Activated T-helper 17 cell treated with anti-CD3 and anti-CD28 coated beads, Interleukin-2, amount 50 U/mL, for 72 hours (primary cell): ENCODE results near the gene KIAA1217. TPM values are rescaled to one million over a fixed set of nuclear protein-coding genes. Genes with fewer than 3 reads are reported as not detected.

Source experiments
- ATAC-seq: fragments of 150-1000 bp; cut with Tn5 transposase; replicated peaks from 2 replicates; pipeline ENCODE4 v1.10.0; 2021; ENCODE audit warnings: mild to moderate bottlenecking, moderate library complexity
- H3K27ac Mint-ChIP-seq: one replicate; pipeline ENCODE4 v1.8.0; 2022; ENCODE audit warnings: mixed read lengths
- H3K27me3 Mint-ChIP-seq: one replicate; pipeline ENCODE4 v1.8.0; 2022; ENCODE audit warnings: mixed read lengths
- H3K36me3 Mint-ChIP-seq: one replicate; pipeline ENCODE4 v1.8.0; 2022; ENCODE audit warnings: low read depth, mild to moderate bottlenecking, mixed read lengths
- H3K4me1 Mint-ChIP-seq: one replicate; pipeline ENCODE4 v1.8.0; 2022; ENCODE audit warnings: mixed read lengths
- H3K4me3 Mint-ChIP-seq: one replicate; pipeline ENCODE4 v1.8.0; 2022; ENCODE audit warnings: mild to moderate bottlenecking, mixed read lengths
- H3K9me3 Mint-ChIP-seq: one replicate; pipeline ENCODE4 v1.8.0; 2022; ENCODE audit warnings: mixed read lengths
- total RNA-seq, 2 donors: library from RNA; stranded (reverse); gene quantifications; one replicate each; pipeline ENCODE4 v1.2.3, GENCODE V29; 2022

The KIAA1217 gene
- total RNA-seq, 2 donors from 2014 or later, result 2.1 to 2.6 TPM

DNA sequence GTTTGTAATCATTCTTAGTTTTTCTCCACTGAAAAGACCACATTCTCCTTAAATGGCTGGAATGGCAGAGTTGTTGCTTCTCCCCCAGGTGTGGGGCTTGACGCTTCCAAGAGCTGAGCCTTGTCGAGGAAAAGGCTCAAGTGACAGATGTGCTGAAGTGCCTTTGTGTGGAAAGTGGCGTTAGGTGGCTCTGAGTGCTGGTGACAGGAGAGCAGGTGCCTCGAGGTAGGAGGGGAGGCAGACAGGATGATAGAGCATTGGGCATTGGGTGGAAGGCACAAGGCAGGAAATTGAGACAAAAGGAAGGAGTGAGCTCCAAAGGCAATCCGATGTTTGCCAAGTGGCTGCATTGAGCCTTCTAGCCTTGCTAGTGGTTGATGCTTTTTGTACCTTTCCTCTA, 6.7 kb downstream of the KIAA1217 start:
- H3K4me3 Mint-ChIP-seq, result no peak overlapping the region
- H3K27me3 Mint-ChIP-seq, result peaks cover 26% of the 10 kb centered on the region
- no peaks in the 10 kb centered on the region for H3K9me3 Mint-ChIP-seq

DNA sequence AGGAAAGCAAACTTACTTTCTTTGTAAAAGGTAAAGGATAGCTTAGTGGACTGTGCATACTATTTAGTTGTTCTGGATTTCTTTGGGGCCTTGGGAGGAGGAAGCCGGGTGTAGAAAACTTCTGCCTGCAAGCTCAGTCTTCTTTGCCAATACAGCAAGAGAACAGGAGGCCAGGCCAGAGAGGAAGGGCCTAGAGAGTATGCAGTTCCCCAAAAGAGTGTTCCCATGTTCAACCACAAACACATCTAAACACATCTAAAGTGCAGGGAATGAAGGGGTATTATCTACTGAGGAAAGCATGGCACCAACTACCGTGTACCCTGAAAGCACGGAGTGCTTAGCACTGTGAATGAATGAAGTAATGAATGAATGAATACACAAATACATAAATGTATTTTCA, 11.0 kb downstream of the KIAA1217 start:
- Mint-ChIP-seq H3K36me3 (no peaks in the 10 kb centered on the region), H3K27me3 (peaks cover 8% of the 10 kb centered on the region), H3K4me1 (no peaks in the 10 kb centered on the region), H3K9me3 (no peaks in the 10 kb centered on the region), H3K27ac (no peak overlapping the region), H3K4me3 (no peak overlapping the region)
- no peak for ATAC-seq

More for the DNA sequence above, 6.7 kb downstream of the KIAA1217 start:
- Mint-ChIP-seq H3K36me3 (no peaks in the 10 kb centered on the region), H3K4me1 (peaks cover 2% of the 10 kb centered on the region), H3K27ac (no peak overlapping the region)
- ATAC-seq, result no peak

DNA sequence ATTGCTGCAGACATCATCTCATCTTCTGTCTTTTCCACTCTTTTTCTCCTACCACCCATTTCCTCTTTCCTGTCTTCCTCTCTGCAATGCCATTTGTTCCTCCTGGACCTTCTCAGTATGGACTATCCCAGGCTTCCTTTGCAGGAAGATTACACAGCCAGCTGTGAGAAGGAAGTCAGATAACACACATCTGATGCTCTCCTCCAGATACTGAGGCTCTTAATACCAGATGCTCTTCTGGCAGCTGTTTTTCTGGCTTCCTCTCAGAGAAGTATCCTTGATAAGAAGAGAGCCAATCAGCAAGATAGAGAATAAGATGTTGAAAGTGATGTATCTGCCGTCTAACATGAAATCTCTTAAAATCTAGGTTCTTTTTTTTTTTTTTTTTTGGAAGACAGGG, 14.4 kb downstream of the KIAA1217 start:
- Mint-ChIP-seq H3K27ac (no peak overlapping the region), H3K27me3 (no peaks in the 10 kb centered on the region), H3K36me3 (no peaks in the 10 kb centered on the region), H3K4me1 (no peaks in the 10 kb centered on the region), H3K4me3 (no peak overlapping the region), H3K9me3 (no peaks in the 10 kb centered on the region)
- no peak for ATAC-seq

DNA sequence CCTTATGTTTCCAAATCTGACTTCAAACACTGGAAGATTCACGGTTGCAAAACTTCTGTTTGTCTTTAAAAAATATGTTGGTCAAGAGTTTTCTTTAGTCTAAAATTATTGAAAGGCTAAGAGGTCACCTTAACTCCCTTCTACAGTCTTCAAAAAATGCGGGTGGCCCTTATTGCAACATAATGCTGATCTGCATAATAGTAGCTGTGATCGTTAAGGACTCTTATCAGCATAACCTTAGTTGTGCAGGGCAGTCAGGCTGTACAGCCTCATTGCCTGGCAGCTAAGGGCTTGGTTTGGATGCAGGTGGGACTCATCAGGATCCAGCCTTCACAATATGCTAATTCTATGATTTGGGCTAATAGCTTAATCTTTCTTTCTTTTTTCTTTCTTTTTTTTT, 15.0 kb downstream of the KIAA1217 start:
- no peaks in the 10 kb centered on the region for H3K9me3 Mint-ChIP-seq
- no peak overlapping the region for H3K4me3 Mint-ChIP-seq
- H3K36me3 Mint-ChIP-seq, result no peaks in the 10 kb centered on the region
- no peaks in the 10 kb centered on the region for H3K4me1 Mint-ChIP-seq
- H3K27me3 Mint-ChIP-seq, result peaks cover 2% of the 10 kb centered on the region
- ATAC-seq, result no peak
- H3K27ac Mint-ChIP-seq, result no peak overlapping the region

DNA sequence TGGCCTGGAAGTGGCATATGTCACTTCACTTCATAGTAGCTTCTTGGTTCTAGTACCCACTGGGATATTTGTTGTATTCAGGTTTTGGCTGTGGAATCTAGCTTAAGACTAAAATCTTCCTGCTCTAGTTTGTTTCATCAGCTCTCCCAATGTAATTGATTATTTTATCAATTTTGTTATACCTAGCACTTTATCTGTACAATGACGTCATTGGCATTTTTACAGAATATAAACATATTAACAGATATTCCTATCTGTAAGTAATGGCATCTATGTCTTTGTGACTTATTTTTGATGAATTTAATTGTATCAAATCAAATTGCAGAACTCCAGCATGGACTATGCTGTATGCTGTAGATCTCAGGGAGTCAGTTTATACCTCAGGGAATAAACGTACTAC, 19.7 kb downstream of the KIAA1217 start:
- no peak for ATAC-seq
- H3K27me3 Mint-ChIP-seq, result peaks cover 4% of the 10 kb centered on the region
- no peaks in the 10 kb centered on the region for H3K9me3 Mint-ChIP-seq
- H3K36me3 Mint-ChIP-seq, result no peaks in the 10 kb centered on the region
- no peak overlapping the region for H3K4me3 Mint-ChIP-seq
- no peaks in the 10 kb centered on the region for H3K4me1 Mint-ChIP-seq
- no peak overlapping the region for H3K27ac Mint-ChIP-seq

DNA sequence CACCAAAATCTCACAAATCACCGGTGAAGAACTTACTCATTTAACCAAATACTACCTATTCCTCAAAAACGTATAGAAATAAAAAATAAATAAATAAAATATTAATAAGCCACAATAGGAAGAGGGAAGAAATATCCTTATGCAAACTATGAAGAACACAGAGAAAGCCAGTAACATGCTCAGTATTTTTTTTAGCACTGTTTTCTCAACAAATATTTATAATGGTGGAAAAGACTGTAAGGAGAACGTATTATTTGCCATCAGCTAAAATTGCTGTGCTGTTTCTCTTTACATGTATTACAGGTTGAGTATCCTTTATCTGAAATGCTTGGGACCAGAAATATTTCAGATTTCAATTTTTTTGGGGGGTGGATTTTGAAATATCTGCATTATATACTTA, 21.0 kb downstream of the KIAA1217 start:
- Mint-ChIP-seq H3K9me3 (no peaks in the 10 kb centered on the region), H3K4me3 (no peak overlapping the region), H3K4me1 (no peaks in the 10 kb centered on the region), H3K27me3 (peaks cover 4% of the 10 kb centered on the region), H3K36me3 (no peaks in the 10 kb centered on the region), H3K27ac (no peak overlapping the region)
- ATAC-seq, result no peak

DNA sequence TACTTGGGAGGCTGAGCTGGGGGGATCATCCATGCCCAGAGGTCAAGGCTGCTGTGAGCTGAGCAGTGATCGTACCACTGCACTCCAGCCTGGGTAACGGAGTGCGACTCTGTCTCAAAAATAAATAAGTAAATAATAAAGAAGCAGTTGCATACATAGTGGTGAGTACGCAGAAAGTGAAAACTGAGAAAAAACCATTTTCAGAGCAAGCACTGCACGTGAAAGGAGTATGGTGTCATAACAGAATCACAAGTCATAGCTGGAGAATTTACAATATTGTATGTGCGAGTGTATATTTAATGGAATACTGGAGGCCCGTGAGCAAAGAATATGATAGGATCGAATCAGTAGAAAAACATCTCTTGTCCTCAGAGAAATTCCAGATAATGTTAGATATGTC, 22.3 kb downstream of the KIAA1217 start:
- no peaks in the 10 kb centered on the region for H3K4me1 Mint-ChIP-seq
- no peaks in the 10 kb centered on the region for H3K9me3 Mint-ChIP-seq
- H3K4me3 Mint-ChIP-seq, result no peak overlapping the region
- no peak for ATAC-seq
- no peaks in the 10 kb centered on the region for H3K36me3 Mint-ChIP-seq
- H3K27me3 Mint-ChIP-seq, result peaks cover 4% of the 10 kb centered on the region
- no peak overlapping the region for H3K27ac Mint-ChIP-seq

DNA sequence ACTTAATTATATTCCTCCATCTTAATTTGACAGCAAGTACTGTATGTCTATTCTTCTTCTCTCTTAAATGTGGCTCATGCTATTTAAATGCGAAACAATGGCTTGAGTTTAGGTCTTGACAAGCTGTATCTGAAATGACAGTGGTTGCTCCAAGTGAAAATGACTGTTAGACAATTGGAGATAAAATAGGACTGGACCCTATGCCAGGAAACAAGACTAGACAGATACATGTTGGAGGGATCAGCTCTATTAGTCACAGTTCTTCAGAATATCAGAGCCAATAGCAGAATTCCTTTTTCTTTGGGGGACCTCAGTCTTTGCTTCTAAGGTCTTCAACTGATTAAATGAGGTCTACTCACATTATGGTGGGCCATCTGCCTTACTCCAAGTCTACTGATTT, 25.8 kb downstream of the KIAA1217 start:
- Mint-ChIP-seq H3K36me3 (no peaks in the 10 kb centered on the region), H3K4me1 (no peaks in the 10 kb centered on the region), H3K27me3 (peaks cover 10% of the 10 kb centered on the region), H3K4me3 (no peak overlapping the region), H3K9me3 (no peaks in the 10 kb centered on the region), H3K27ac (no peak overlapping the region)
- ATAC-seq, result no peak

DNA sequence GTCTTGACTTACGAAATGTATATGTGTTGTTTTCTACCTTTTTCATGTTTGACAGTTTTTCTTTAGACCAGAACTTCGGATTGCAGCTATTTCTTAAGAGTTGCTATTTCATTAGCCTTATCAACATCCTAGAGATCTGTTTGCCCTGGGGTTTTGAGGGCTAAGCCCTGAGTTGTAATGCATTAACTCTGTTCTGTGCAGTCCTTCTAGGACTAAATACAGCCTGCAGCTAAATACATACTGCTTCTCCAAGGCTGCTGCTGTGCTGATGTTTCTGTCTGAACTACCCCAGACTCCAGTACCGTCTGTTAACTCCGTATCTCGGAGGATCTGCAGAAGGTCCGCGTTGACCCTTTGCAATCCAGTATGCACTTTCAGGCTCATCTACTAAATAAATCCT, 26.5 kb downstream of the KIAA1217 start:
- H3K9me3 Mint-ChIP-seq, result no peaks in the 10 kb centered on the region
- no peak overlapping the region for H3K4me3 Mint-ChIP-seq
- no peaks in the 10 kb centered on the region for H3K36me3 Mint-ChIP-seq
- ATAC-seq, result no peak
- H3K27me3 Mint-ChIP-seq, result peaks cover 12% of the 10 kb centered on the region
- H3K27ac Mint-ChIP-seq, result no peak overlapping the region
- H3K4me1 Mint-ChIP-seq, result no peaks in the 10 kb centered on the region

DNA sequence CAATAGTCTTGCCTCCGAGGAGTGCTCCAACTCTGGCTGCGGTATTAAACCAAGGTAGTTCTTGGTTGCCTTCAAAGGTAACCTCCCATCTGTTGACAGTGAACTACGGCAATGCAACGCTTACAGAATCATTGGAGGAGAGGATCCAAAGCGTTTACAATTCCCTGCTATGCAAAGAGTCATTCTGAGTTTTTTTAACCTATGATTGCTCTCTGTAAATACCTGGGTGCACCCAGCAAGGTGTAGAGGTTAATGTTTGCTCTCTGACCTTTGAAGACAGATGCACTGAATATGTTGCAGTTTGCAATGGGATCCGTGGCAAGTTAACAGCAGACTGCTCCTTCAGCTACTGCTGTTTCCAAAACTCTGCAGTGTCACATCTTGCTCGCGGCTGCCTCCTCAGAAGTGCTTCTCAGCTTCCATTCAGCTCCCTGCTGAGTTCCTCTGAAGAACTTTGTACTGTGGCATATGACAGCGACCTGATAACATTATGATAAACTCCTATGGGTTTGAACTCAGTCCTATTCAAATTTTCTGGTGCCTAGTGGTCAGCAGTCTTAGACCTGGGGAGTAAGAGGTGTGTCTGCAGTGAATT, 29.0 kb downstream of the KIAA1217 start:
- Mint-ChIP-seq H3K4me1 (no peaks in the 10 kb centered on the region), H3K27me3 (peaks cover 17% of the 10 kb centered on the region), H3K4me3 (no peak overlapping the region), H3K9me3 (no peaks in the 10 kb centered on the region), H3K36me3 (no peaks in the 10 kb centered on the region), H3K27ac (no peak overlapping the region)
- no peak for ATAC-seq

DNA sequence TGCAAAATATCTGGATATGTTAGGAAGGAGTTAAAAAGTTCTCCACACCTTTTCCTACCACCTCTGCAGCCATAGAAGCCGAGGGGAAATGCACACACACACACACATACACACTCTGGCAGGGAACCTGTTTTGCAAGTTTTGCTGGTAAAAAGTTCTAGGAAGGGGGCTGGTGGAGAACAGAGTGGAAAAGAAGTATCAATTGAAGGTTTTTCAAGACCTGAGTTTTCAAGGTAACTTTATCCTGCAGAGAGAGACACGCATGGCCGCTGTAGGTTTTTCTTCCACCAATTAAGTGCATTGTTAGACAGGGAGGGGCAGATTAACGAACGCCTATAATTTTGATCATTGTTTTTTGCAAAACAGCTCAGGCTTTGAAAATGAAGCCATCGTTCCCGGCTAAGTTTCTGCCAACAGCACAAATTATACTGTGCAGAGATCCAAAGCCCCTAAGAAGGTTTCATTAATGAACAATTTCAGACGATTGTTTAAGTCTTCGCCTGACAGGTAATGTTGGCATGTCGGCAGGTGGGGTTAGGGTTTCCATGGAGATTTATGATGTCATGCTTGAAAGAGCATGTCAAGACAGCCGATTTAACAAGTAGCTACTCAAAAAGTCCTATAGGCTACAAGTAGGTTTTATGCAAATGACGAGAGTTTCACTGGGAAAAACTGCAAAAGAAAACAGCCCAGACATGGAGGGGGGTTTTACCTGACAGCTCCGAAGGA, 29.7 kb downstream of the KIAA1217 start:
- ATAC-seq, result no peak
- no peaks in the 10 kb centered on the region for H3K36me3 Mint-ChIP-seq
- peaks cover 17% of the 10 kb centered on the region for H3K27me3 Mint-ChIP-seq
- no peak overlapping the region for H3K4me3 Mint-ChIP-seq
- no peak overlapping the region for H3K27ac Mint-ChIP-seq
- H3K4me1 Mint-ChIP-seq, result no peaks in the 10 kb centered on the region
- no peaks in the 10 kb centered on the region for H3K9me3 Mint-ChIP-seq

DNA sequence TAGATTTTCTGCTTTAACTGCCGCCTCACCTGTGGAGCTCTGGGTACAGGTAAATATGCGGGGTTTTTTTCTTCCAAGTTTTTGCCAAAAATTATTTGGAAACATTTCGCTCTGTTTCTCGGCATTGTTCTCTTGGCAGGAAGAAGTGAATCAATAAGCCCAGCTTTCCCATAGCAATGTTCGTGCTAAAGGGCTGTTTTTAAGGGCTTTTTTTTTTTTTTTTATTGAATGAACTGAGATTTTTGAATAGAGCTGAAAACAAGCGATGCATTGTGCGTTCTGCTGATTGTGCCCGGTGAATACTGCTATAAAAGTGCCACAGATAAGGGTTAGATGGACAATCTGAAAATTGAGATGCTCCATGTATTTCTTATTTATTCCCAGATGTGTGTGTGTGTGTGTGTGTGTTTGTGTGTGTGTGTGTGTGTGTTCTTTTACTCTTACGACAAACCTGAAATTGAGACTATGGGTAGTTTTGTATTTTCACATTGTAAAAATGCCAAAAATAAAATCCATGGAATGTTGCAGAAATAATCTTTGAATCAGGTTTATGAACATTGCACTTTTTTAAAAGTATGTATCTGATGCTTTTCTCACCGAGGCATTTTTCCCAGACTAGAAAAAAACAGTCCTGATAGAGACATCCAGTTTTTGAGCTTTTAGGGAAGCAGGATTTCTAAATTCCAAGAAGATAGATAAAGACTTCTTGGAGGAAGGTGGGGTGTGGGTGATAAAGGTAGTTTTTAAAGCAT, 30.5 kb downstream of the KIAA1217 start:
- H3K9me3 Mint-ChIP-seq, result no peaks in the 10 kb centered on the region
- no peaks in the 10 kb centered on the region for H3K36me3 Mint-ChIP-seq
- ATAC-seq, result no peak
- H3K4me3 Mint-ChIP-seq, result no peak overlapping the region
- H3K27ac Mint-ChIP-seq, result no peak overlapping the region
- no peaks in the 10 kb centered on the region for H3K4me1 Mint-ChIP-seq
- peaks cover 17% of the 10 kb centered on the region for H3K27me3 Mint-ChIP-seq

DNA sequence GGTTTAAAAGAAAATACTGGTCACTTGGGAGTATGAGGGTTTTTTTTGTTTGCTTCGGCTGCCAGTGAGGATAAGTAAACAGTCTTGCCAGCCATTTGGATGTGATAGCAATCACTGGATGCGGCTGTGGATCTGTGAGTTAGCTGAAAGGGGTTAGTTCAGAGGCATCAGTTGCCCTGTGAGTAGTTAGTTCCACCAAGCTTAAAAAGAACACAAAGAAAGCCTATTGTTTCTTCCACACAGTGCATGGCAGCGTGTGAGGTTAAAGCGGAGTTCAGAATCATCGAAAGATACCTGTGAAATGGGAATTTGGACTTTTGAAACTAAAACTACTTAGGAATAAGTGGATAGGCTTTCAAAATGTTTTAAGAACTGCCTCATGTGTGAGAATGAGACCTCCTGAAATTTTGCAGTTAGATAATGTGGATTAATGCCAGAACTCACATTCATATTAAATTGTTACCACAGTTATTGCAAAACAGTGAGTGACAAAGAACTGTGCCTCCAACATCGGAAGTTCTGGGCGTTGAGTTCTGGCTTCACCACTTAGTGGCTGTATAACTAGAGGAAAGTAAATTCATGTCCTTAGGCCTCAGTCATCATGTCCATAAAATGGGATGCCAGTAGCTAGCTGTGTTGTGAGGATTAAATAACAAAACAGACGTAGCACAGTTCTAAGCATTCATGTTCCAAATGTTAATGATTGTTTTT, 31.3 kb downstream of the KIAA1217 start:
- no peak for ATAC-seq
- no peaks in the 10 kb centered on the region for H3K36me3 Mint-ChIP-seq
- peaks cover 21% of the 10 kb centered on the region for H3K27me3 Mint-ChIP-seq
- no peak overlapping the region for H3K4me3 Mint-ChIP-seq
- no peaks in the 10 kb centered on the region for H3K9me3 Mint-ChIP-seq
- H3K27ac Mint-ChIP-seq, result no peak overlapping the region
- H3K4me1 Mint-ChIP-seq, result no peaks in the 10 kb centered on the region

DNA sequence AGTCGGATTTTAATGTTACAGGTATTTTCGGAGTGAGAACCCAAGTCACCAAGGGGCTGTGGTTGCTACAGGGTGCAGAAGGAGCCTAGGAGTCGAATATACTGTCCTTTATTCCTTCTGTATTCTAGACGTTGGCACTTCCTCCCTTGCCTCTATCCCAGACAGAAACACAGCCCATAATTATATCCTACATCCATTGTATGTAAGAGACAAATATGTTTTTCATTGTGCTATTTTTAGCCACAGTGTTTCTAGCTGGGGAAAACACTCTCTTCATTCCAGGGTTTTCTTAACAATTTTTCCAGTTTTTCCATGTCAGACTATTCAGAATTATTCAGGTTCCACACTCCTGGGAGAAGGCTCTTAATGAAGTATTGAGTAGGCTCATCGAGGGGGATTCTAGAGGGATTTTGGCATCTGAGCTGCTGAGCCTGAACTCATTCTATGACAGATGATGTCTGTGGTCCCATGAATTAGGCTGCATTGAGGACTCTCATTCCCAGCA, 32.6 kb downstream of the KIAA1217 start:
- Mint-ChIP-seq H3K27ac (no peak overlapping the region), H3K27me3 (peaks cover 26% of the 10 kb centered on the region), H3K36me3 (no peaks in the 10 kb centered on the region), H3K9me3 (no peaks in the 10 kb centered on the region), H3K4me1 (no peaks in the 10 kb centered on the region), H3K4me3 (no peak overlapping the region)
- ATAC-seq, result no peak
